Pulmonary artery endothelial cell (primary cell): ENCODE measurements around the gene CPOX. TPM values are rescaled to one million over a fixed set of nuclear protein-coding genes. Genes with fewer than 3 reads are reported as not detected.
A peak's percentile ranks its signal among the peaks of the same experiment; 100 is the strongest.
"Not testable (repeated sequence)": the region's sequence is repeated elsewhere in the genome, so short reads cannot be mapped to it uniquely, and the experiment has no call there.

ENCODE experiments used
- DNase-seq: peaks from one replicate; pipeline ENCODE4 v3.0.0-alpha.2; 2011; ENCODE audit warnings: low read depth, low spot score
- total RNA-seq: library from RNA; depleted of rRNA; stranded (reverse); fragments of >200 nt; gene quantifications from 2 replicates; pipeline ENCODE4 v1.2.3, GENCODE V29; 2014

The CPOX gene
- total RNA-seq, result 25.6 and 36.1 TPM in 2 replicates

GRCh38 chr3:98593046-98593936 is at the start of gene CPOX:
CPOX (minus strand) TSS chr3:98593611; CDS start chr3:98593504, 107 bp downstream.
- peak; percentile 43 for DNase-seq

GRCh38 chr3:98642769-98643168 is 49.4 kb upstream of the CPOX start:
- DNase-seq, result not testable (repeated sequence)

- DNase-seq, result not testable (repeated sequence)
Measured at GRCh38 chr3:98641756-98642155, 48.3 kb upstream of the CPOX start.

GRCh38 chr3:98638515-98638914 is 45.1 kb upstream of the CPOX start:
- not testable (repeated sequence) for DNase-seq

- no peak for DNase-seq
Measured at GRCh38 chr3:98630416-98630815, 37.0 kb upstream of the CPOX start.

GRCh38 chr3:98628317-98628716 is 34.9 kb upstream of the CPOX start:
- DNase-seq, result no peak

- no peak for DNase-seq
Measured at GRCh38 chr3:98626151-98626550, 32.7 kb upstream of the CPOX start.

GRCh38 chr3:98623572-98624280 is 30.3 kb upstream of the CPOX start:
- no peak for DNase-seq

- DNase-seq, result no peak
Measured at GRCh38 chr3:98617841-98618240, 24.4 kb upstream of the CPOX start.

GRCh38 chr3:98613616-98614015 is 20.2 kb upstream of the CPOX start:
- no peak for DNase-seq

- DNase-seq, result no peak
Measured at GRCh38 chr3:98612996-98613517, 19.6 kb upstream of the CPOX start.

GRCh38 chr3:98612587-98612986 is 19.2 kb upstream of the CPOX start:
- DNase-seq, result no peak

- DNase-seq, result no peak
Measured at GRCh38 chr3:98608029-98608428, 14.6 kb upstream of the CPOX start.

- no peak for DNase-seq
Measured at GRCh38 chr3:98603580-98603979, 10.2 kb upstream of the CPOX start.

GRCh38 chr3:98602078-98602678 is 8.8 kb upstream of the CPOX start:
- DNase-seq, result peak; percentile 19

GRCh38 chr3:98601180-98601579 is 7.8 kb upstream of the CPOX start:
- DNase-seq, result no peak

- DNase-seq, result no peak
Measured at GRCh38 chr3:98600412-98601095, 7.1 kb upstream of the CPOX start.

GRCh38 chr3:98599647-98600411 is 6.4 kb upstream of the CPOX start:
- no peak for DNase-seq

GRCh38 chr3:98598492-98598891 is 5.1 kb upstream of the CPOX start:
- no peak for DNase-seq
